ENCODE measurements around the gene LMAN2L. TPM values are rescaled to one million over a fixed set of nuclear protein-coding genes. Genes with fewer than 3 reads are reported as not detected.

The LMAN2L gene
- polyA plus RNA-seq, 1 of the 3 experiments (the other 2 are of a cell fraction): 17.7 TPM

GRCh38 chr2:96685577-96686459, 54.0 kb downstream of the LMAN2L start:
- ChIA-PET POLR2A (no interaction called here), CTCF (interaction anchor here (1.2 kb wide), 1 partner anchor 10 kb away, joined by 4 read pairs; no protein-coding TSS in a partner anchor)
- Histone ChIP-seq H3K4me1 (ENCODE audit: control insufficient read depth in 1 of 2, insufficient read depth in 2 of 2, low read depth in 1 of 2, low read length in 1 of 2) (peaks cover 0 to 17% of the 10 kb centered on the region in 2 experiments; a peak in 1 of 4 replicates), H4K20me1 (ENCODE audit: insufficient read depth) (no peaks in the 10 kb centered on the region), H2AFZ (ENCODE audit: low read depth) (no peak overlapping the region), H3K27me3 (ENCODE audit: insufficient read depth) (no peaks in the 10 kb centered on the region), H3K36me3 (replicated peaks in 1 of 2; ENCODE audit: control insufficient read depth in 1 of 2, insufficient read depth in 2 of 2, low read length in 1 of 2) (no peaks in the 10 kb centered on the region), H3K9ac (no peak overlapping the region), H3K9me2 (no peaks in the 10 kb centered on the region), H3K79me2 (ENCODE audit: insufficient read depth) (no peaks in the 10 kb centered on the region), H3F3A (replicated peaks; ENCODE audit: insufficient read depth) (no peaks in the 10 kb centered on the region), H3K9me3 (no peaks in the 10 kb centered on the region), H3K4me3 (ENCODE audit: low read depth in 2 of 2, low read length in 1 of 2) (no peak overlapping the region), H3K27ac (ENCODE audit: low read depth in 2 of 2, low read length in 1 of 2) (peak overlapping the region in 1 of 2 experiments; percentile 50; a peak in 1 of 4 replicates), H3K4me2 (no peak overlapping the region)
- peak; percentile 84 for DNase-seq
- no peak for TF ChIP-seq GABPA (IDR thresholded peaks at IDR 0.05; ENCODE audit: low read depth)
- TF ChIP-seq CHD2 (IDR thresholded peaks at IDR 0.05; ENCODE audit: low read length, partially characterized antibody): peak; percentile 17
- WGBS (ENCODE audit: low lambda C conversion rate): 75% methylated on average over 7 of the region's 19 CpGs

DNA sequence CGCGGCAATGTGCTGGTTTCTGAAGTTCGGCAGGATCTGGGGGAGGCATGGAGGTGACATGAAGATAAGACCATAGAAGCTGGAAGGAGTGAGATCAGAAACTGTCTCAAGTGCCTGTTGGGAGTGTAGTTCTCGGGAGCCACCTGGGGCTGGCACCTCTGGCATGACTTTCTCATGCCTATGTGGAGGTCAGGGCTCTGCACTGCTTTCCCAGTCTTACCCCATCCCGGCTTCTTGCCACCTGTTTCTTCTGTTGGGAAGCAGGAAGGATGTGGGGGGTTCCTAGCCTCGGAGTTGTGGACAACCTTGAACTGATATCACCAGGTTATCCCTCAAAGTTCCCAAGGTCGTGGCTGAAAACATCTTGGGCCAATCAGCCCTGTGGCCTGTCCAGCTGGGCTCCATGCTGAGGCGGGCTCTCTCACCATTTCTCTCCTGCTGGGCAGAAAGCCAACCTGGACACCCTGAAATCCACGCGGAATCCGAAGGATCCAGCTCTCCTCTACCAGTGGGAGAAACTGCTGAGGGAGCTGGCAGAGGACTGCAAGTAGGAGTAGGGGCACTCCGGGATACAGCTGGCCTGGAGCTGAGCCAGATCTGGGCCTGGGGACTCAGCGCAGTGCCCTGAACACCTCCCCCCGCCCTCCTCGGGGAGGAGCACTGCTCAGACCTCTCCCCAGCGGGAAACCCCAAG, 54.8 kb downstream of the LMAN2L start:
- peaks cover 0 to 17% of the 10 kb centered on the region in 2 experiments; a peak in 1 of 4 replicates for H3K4me1 ChIP-seq (ENCODE audit: control insufficient read depth in 1 of 2, insufficient read depth in 2 of 2, low read depth in 1 of 2, low read length in 1 of 2)
- H3F3A ChIP-seq (replicated peaks; ENCODE audit: insufficient read depth): no peaks in the 10 kb centered on the region
- no peak overlapping the region for H2AFZ ChIP-seq (ENCODE audit: low read depth)
- H3K27ac ChIP-seq (ENCODE audit: low read depth in 2 of 2, low read length in 1 of 2): peak overlapping the region in 1 of 2 experiments; percentile 50; a peak in 1 of 4 replicates
- H3K4me2 ChIP-seq: no peak overlapping the region
- H3K9ac ChIP-seq: no peak overlapping the region
- H3K27me3 ChIP-seq (ENCODE audit: insufficient read depth): no peaks in the 10 kb centered on the region
- no peaks in the 10 kb centered on the region for H3K79me2 ChIP-seq (ENCODE audit: insufficient read depth)
- no peaks in the 10 kb centered on the region for H4K20me1 ChIP-seq (ENCODE audit: insufficient read depth)
- H3K9me3 ChIP-seq: no peaks in the 10 kb centered on the region
- CTCF ChIA-PET: interaction anchor here (1.2 kb wide), 1 partner anchor 11 kb away, joined by 4 read pairs; no protein-coding TSS in a partner anchor
- H3K9me2 ChIP-seq: no peaks in the 10 kb centered on the region
- 61% methylated on average over 8 of the region's 16 CpGs for WGBS (ENCODE audit: low lambda C conversion rate)
- H3K36me3 ChIP-seq (replicated peaks in 1 of 2; ENCODE audit: control insufficient read depth in 1 of 2, insufficient read depth in 2 of 2, low read length in 1 of 2): no peaks in the 10 kb centered on the region
- POLR2A ChIA-PET: no interaction called here
- H3K4me3 ChIP-seq (ENCODE audit: low read depth in 2 of 2, low read length in 1 of 2): no peak overlapping the region
- no peak for DNase-seq
- TF ChIP-seq TCF12 (IDR thresholded peaks at IDR 0.05) (no peak), ELF1 (IDR thresholded peaks at IDR 0.05) (no peak), RXRA (IDR thresholded peaks at IDR 0.05; ENCODE audit: borderline replicate concordance, low read depth) (no peak), GABPA (IDR thresholded peaks at IDR 0.05; ENCODE audit: low read depth) (no peak), SMC3 (IDR thresholded peaks at IDR 0.05; ENCODE audit: low read depth, low read length) (no peak), MEF2A (IDR thresholded peaks at IDR 0.05; ENCODE audit: borderline replicate concordance, low read depth) (no peak), POLR2AphosphoS5 (IDR thresholded peaks at IDR 0.05; ENCODE audit: low read depth, low read length) (no peak), EZH2phosphoT487 (IDR thresholded peaks at IDR 0.05; ENCODE audit: borderline replicate concordance, low read depth) (no peak), JUND (IDR thresholded peaks at IDR 0.05) (no peak), FOXM1 (IDR thresholded peaks at IDR 0.05; ENCODE audit: low read depth) (no peak), PBX3 (IDR thresholded peaks at IDR 0.05) (no peak), NRF1 (IDR thresholded peaks at IDR 0.05; ENCODE audit: low read depth, low read length) (no peak)
- TF ChIP-seq, protein P1, sequence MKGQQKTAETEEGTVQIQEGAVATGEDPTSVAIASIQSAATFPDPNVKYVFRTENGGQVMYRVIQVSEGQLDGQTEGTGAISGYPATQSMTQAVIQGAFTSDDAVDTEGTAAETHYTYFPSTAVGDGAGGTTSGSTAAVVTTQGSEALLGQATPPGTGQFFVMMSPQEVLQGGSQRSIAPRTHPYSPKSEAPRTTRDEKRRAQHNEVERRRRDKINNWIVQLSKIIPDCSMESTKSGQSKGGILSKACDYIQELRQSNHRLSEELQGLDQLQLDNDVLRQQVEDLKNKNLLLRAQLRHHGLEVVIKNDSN (IDR thresholded peaks at IDR 0.05; ENCODE audit: borderline replicate concordance, low read depth): no peak
- TF ChIP-seq, protein P2, sequence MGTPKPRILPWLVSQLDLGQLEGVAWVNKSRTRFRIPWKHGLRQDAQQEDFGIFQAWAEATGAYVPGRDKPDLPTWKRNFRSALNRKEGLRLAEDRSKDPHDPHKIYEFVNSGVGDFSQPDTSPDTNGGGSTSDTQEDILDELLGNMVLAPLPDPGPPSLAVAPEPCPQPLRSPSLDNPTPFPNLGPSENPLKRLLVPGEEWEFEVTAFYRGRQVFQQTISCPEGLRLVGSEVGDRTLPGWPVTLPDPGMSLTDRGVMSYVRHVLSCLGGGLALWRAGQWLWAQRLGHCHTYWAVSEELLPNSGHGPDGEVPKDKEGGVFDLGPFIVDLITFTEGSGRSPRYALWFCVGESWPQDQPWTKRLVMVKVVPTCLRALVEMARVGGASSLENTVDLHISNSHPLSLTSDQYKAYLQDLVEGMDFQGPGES (IDR thresholded peaks at IDR 0.05; ENCODE audit: low read depth, low read length): no peak
